HG03175 (cell line): ENCODE results near the gene UBE2E2.
"Not testable (repeated sequence)": the region's sequence is repeated elsewhere in the genome, so short reads cannot be mapped to it uniquely, and the experiment has no call there.

ENCODE experiments used
- ATAC-seq: cut with Tn5 transposase; IDR thresholded peaks from one replicate; pipeline ENCODE4 v1.9.1; 2021; ENCODE audit warnings: mild to moderate bottlenecking, moderate library complexity; ENCODE audit not compliant: unreplicated experiment

The UBE2E2 gene

DNA sequence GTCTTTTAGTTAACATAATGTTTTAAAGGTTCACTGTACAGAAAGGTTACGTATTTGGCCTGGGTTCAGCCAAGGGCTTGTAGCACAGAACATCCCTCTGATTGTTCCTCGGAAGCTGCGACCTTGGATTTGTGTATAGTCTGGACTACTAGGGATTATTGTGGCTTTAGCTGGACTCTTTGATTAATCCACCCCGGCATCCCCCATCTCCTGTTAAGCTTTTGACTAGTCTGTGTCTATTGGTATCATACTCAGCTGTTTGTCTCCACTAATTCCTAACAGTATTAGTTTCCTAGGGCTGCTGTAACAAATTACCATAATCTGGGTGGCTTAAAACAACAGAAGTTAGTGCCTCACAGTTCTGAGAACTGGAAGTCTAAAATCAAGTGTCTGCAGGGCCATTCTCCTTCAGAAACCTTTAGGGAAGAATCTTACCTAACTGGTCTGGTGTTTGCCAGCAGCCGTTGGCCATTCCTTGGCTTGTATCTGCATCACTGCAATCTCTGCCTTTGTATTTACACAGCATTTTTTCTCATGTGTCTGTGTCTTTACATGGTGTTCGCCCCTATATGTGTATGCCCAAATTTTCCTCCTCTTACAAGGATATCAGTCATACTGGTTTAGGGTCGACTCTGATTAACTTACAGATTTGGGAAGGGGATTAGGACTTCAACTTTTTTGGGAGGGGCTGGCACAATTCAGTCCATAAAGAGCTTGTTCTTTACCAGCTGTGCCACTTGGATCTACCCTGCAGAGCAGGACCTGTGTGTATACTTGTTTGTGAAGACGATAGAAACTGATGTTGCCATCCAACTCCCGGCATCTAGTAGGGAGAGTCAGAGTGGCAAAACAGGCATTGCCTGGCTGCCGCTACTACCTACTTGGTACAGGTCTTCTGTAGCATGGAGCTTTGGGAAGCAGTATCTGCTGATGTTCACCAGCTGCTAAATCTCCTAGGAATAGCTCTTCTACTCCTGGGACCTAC is 117.8 kb downstream of the UBE2E2 start:
- ATAC-seq = no peak

DNA sequence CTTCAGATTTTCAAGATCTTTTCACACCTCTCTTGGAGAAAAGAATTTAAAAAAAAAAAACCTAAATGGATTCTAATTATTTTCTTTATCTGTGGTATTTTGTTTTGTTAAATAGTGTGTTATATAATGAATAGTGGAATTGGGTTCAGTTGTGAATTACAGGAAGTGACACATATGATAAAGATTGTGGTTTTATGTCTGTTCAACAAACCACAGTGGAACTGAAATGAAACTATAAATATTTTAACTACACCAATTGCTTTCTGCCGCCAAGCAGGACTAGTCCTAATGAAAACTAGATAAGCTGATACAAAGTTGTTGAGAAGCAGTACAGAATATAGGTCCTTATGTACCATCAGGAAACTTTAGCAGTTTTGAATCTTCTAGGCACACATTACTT is 121.6 kb downstream of the UBE2E2 start:
- ATAC-seq = peak; percentile 82

DNA sequence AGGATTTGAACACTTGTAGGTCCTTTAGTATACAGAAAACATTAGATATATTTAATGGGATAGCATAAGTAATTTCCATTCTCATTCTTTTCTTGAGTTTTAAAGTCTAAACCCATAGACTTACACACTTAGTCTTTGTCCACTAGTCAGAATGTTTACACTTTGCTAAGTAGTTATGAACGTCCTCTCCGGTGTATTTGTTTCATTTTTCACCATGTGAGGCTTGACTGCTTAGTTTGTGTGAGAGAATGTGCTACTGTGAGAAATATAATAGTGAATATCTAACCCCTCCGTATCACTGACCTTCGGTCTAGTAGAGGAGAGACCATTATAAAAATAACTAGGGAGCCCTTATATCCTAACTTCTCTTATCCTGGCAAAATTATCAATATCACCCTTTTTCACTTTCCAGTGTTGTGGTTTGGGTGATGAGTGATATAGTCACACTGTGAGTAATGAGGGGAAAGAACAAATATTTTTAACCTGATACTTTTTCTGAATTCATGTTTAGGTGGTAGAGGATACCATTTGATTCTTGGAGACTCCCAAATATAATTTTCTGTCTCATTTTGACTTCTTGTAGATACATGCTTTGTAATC is 122.4 kb downstream of the UBE2E2 start:
- ATAC-seq = no peak

DNA sequence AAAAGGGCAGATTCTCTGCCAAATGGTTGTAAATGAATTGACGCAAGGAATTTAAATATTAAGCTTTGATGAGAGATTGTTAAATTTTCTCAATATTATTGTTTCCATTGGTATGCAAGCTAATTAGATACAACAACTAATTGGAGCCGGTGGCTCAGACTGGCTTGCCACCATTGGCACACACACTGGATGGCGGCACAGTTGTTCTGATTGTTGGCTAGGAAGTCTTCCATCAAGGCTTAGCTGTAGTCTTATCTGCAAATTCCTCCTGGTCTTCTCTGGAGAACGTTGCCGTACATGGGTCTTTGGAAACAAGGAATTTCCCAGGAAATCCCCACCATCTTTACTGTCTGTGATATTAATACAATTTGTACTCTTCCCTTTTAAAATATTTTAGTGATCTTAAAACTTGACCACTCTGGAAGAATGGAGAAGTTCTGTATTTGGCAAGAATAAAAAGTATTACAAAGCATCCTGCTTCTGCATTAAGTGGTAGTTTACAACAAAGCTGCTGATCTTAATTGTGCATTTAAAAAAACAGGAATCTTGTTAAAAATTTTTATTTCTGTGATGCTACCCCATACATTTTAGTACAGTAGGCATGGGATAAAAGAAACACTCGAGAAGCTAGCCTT is 126.5 kb downstream of the UBE2E2 start:
- no peak for ATAC-seq

DNA sequence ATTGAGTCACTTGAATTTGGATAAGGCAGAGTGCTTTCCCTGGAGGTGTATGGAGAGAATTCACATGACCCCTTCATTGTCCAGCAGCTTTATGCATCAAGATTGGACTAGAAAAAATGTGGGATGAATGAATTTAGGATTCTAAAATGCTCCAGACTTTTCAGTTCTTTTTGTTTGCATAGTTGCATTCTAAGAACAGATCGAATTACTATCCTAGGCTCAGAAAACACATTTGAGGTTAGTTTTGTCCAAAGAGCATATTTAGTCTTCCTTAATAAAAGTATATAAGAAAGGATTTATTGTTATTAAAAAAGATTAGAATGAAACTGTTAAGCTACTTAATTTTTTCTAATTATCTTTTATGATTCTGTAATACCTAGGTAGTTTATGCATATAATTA is 127.4 kb downstream of the UBE2E2 start:
- no peak for ATAC-seq

DNA sequence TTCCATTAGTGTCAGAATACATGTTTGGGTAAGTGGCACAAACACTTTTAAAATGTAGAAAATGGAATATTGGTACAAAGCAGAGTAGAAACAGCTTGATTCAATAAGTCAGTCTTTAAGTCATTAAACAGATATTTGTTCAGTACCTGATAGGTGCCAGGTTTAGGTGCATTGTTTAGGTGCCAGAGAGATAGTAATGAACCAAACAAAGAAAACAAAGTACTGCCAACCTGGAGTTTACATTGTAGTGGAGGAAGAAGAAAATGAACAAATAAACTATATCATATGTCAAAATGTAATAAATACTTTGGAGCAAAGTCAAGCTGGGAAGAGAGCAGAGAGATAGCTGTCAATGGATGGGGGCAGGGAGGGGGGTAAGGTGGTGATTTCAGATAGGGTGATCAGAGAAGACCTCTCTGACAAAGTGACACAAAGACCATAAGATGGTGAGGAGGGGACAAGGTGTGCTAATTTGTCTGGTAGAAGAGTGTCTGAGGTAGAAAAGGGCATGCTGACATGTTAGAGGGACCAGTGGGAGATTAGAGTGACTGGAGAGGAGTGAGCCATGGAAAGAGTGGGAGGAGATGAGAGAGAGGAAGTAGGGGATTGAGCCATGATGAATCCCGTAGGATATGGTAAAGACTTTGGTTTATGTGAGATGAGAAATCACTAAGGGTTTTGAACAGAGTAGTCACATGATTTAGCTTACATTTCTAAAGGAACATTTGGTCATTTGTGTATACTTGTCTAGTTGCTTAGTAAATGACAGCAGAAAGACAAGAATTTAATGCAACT is 128.2 kb downstream of the UBE2E2 start:
- no peak for ATAC-seq

DNA sequence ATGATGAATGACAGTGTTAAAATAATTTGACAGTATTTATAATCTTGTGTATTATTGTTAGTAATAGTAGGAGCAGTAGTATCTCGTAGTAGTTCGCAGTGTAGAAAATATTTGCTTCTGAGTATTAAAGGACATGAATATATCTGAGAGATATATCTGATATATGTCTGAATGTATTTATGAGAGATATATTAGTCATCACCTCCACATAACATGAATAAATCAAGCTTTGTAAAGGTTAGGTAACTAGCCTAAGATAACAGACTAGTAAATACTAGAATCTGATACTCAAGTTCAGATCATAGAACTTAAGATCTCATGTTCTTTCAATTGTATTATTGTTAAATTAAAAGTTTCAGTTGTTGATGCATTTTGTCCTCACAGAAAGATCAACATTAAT is 130.5 kb downstream of the UBE2E2 start:
- ATAC-seq = no peak

DNA sequence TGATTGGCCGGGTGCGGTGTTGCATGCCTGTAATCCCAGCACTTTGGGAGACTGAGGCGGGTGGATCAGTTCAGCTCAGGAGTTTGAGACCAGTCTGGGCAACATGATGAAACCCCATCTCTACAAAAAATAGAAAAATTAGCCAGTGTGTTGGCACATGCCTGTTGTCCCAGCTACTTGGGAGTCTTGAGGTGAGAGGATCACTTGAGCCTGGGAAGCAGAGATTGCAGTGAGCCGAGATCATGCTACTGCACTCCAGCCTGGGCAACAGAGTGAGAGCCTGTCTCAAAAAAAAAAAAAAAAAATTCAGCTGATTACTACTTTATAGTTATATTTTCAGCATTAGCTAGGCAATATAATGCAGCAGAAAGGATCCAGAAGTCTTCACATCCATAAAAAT is 133.7 kb downstream of the UBE2E2 start:
- ATAC-seq = not testable (repeated sequence)

DNA sequence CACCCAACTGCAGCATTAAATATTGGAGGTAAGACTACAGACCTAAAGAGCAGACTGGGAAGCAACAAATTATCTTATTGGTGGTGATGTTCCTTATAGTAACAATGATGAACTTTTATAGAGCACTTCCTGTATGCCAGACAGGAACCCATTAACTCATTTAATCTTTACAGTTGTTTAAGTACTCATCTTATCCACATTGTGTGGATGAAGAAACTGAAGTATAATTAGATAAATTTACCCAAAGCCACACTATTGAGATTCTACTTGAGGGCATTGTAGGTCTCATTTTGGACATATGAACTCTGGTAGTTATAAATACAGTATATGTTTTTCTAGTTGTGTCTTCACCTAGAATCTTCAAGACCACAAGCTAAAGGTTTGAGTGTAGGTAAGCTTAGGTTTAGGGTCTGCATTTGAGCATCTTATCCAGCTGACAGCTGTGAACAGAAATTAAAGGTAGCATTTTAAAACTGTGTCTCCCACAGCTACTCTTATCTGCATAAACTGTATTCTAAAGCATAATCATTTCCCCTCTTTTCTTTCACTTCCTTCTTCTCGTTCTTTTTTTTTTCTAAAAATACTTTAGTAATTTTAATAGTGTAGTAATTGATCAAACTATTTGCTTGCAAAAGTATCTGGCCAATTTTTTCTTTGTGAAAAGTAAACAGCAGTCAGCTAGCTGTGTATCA is 138.2 kb downstream of the UBE2E2 start:
- peak; percentile 70 for ATAC-seq

DNA sequence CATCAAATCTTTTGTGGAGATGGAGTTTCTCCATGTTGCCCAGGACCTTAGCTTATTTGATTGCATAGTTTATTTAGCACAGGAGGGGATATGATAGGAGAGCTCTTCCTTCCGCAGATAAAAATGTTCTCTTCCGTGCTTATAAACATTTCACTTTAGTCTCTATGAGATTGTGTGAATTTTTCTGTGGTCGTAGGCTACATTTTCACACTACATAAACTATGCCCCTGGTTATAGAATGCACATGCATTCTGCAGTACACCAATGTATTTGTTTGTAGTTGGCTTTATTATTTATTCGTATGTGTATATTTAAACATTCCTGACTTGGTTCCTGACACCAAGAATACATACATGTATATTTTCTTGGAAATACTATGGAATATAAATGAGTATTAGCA is 139.2 kb downstream of the UBE2E2 start:
- no peak for ATAC-seq

DNA sequence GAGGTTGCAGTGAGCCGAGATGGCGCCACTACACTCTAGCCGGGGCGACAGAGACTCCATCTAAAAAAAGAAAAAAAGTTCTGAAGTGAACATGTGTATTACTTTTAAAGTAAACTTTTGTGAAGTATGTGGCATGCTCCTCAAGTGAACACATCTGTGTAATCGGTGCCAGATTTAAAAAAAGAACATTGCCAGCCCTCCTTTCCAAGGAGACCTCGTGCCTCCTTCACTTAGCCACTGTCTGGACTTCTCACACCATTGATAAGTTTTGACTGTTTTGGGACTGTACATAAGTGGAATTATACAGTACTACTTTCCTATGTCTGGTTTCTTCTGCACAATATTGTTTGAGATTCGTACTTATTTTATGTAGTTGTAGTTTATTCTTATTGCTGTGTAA is 140.4 kb downstream of the UBE2E2 start:
- no peak for ATAC-seq

DNA sequence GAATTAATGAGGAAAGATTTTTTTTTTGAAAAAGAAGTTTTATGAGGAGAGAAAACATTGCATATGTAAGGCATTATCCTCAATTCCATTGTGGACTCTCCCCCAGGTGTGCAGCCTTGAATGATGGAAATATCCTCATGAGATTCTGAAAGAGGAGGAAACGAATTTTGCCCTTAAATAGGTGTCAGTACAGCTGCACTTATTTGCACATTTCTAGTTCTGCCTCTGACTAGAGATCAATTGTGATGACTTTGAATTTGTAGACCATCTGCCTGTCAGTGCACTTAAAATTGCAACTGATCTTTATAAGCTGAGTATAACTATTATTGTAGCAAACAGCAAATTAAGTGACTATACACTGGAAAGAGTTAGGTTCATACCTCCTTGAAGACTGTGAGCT is 141.8 kb downstream of the UBE2E2 start:
- no peak for ATAC-seq

DNA sequence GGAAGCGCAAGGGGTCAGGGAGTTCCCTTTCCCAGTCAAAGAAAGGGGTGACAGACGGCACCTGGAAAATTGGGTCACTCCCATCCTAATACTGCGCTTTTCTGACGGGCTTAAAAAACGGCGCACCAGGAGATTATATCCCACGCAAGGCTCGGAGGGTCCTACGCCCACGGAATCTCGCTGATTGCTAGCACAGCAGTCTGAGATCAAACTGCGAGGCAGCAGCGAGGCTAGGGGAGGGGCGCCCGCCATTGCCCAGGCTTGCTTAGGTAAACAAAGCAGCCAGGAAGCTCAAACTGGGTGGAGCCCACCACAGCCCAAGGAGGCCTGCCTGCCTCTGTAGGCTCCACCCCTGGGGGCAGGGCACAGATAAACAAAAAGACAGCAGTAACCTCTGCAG is 146.3 kb downstream of the UBE2E2 start:
- not testable (repeated sequence) for ATAC-seq

DNA sequence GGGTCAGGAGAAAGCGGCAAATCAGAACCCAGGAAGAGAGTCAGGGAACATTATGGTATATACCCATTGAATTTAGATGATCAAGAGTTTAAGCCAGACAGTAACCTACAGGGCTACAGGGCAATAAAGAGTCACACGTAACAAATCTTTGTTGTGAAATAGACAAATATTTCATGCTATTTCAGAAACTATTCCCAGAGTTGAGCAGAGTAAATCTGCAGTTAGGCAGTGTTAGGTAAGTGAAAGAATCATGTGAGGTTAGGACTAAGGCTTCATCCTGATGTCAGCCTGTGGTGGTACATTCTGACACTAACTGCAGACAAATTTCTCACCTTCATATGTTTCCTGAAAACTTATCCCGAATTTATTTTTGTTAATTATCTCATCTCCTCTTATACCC is 153.0 kb downstream of the UBE2E2 start:
- no peak for ATAC-seq

DNA sequence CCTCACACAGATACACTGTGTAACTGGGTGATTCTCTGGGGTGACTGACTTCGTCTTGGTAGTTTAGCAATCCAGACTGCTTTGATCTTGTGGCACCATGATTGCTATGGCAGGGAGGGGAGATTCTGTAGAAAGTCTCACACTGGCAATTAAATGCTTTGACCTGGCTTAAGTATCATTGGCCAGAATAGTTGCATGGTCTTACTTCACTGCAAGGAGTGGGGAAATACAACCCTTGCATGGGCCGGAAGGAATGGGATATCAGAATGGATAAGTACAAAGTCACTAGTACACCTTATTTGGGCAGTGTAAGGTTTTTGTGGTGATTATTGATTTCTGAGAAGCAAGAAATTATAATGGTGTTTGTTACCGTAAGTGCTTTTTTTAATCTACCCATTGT is 153.8 kb downstream of the UBE2E2 start:
- no peak for ATAC-seq

DNA sequence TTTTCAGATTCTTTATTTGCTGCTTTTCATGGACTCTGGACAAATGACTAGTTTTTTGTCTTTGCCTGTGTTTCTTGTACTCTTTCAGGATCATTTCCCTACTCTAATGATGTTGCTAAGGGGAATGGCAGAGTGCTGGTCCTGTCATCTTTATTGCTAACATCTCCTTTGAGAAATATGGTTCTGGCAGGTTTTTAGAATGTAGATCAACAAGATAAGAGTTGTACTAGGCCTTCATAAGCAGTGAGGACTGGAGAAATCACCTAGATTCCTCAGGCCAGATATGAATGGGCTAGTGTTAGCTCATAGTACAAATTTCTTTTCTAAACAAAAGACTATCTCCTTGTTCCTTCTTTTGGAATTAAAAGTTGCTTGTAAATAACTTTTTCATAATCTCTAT is 156.0 kb downstream of the UBE2E2 start:
- ATAC-seq = no peak

DNA sequence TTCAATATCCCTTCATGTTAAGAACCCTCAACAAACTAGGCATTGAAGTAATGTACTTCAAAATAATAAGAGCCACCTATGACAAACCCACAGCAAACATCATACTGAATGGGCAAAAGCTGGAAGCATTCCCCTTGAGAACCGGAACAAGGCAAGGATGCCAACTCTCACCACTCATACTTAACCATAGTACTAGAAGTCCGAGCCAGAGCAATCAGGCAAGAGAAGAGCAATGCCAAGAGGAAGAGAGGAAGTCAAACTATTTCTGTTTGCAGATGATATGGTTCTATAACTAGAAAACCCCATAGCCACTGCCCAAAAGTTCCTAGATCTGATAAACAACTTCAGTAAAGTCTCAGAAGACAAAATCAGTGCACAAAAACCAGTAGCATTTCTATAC is 161.9 kb downstream of the UBE2E2 start:
- no peak for ATAC-seq

DNA sequence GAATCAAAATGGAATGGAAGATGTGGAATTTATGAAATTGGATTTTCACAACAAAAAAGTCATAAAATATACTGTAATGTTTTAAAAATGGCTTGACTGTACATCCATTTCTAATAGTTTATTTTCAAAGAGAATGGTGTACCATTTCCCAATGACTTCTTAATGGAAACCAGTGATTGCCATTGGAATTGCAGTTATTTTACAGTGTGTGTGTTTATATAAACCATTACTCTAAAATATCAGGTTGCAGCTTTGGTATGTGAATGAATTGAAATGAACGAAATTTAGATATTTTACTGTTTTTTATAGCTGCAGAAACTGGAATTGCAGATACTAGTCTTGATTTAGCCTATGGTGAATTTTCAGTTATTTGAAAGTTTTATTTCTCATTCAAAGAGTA is 165.6 kb downstream of the UBE2E2 start:
- no peak for ATAC-seq

DNA sequence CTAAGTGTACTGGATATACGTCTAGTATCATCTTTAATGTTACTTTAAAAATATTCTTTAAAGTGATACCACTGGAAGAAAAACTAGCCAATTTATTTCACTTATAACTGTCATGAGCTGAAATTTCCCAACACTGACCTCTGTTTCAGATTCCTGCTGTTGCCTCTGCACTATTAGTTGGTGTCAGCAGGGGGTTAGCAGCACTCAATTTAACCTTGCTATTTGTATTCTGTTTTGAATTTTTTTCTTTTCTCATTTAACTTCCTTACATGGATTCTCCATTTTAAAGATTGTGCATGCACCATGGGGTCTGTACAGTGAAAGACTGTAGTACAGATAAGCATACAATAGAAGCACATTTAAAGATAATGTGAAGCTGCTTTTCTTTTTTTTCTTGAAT is 169.2 kb downstream of the UBE2E2 start:
- no peak for ATAC-seq

DNA sequence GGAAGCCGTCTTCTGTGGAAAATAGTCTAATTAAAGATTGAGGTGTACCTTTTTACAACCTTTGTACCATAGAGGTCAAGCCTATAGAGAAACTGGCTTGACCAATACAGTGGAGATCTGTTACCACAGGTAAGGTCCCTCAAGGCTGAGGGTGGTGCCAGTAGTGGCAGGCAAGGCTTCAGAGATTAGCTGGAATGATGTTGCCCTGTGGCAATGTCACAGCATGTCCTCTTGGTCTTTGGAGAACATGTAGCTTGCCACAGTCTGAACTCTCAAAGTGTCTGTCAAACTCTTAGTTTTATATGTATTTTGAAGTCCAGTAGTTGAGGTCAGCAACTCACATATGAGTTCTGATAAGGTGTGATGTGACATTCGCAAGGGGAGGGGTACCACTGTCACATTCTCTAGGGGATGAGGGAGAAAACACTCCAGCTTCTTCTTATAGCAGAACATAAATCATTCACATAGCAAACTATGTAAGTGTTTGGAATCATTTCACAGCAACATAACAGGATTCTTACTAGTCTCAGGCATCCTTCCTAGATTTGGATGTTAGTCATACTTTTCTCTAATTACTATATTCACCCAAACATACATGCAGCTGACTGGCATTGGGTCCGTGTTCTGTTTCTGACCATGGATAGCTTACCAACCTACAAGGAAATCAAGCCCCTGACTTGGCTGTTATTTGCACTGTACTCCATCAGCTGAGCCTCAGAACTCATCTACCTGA is 173.6 kb downstream of the UBE2E2 start:
- ATAC-seq = no peak
